ENCODE measurements around the gene ZNF804A.
"Not testable (repeated sequence)": the region's sequence is repeated elsewhere in the genome, so short reads cannot be mapped to it uniquely, and the experiment has no call there.

Gene ZNF804A

GRCh38 chr2:184728411-184728810 lies 130.1 kb downstream of the ZNF804A start:
- DNase-seq = no peak

GRCh38 chr2:184729581-184729980 lies 131.3 kb downstream of the ZNF804A start:
- DNase-seq = no peak

GRCh38 chr2:184730288-184730687 lies 132.0 kb downstream of the ZNF804A start:
- DNase-seq = no peak

GRCh38 chr2:184734338-184734737 lies 136.0 kb downstream of the ZNF804A start:
- DNase-seq = no peak

- no peak for DNase-seq
Measured at GRCh38 chr2:184735611-184736010, 137.3 kb downstream of the ZNF804A start.

- no peak for DNase-seq
Measured at GRCh38 chr2:184743096-184743495, 144.8 kb downstream of the ZNF804A start.

GRCh38 chr2:184756161-184756560 lies 157.8 kb downstream of the ZNF804A start:
- DNase-seq = no peak

- DNase-seq = no peak
Measured at GRCh38 chr2:184756885-184757284, 158.6 kb downstream of the ZNF804A start.

GRCh38 chr2:184759557-184760255 lies 161.4 kb downstream of the ZNF804A start:
- not testable (repeated sequence) for DNase-seq

- DNase-seq = no peak
Measured at GRCh38 chr2:184760931-184761330, 162.6 kb downstream of the ZNF804A start.

- DNase-seq = no peak
Measured at GRCh38 chr2:184765112-184765895, 167.0 kb downstream of the ZNF804A start.

GRCh38 chr2:184767059-184767458 lies 168.7 kb downstream of the ZNF804A start:
- no peak for DNase-seq

GRCh38 chr2:184769023-184769422 lies 170.7 kb downstream of the ZNF804A start:
- DNase-seq = no peak

- no peak for DNase-seq
Measured at GRCh38 chr2:184769686-184770085, 171.4 kb downstream of the ZNF804A start.

- DNase-seq = no peak
Measured at GRCh38 chr2:184779777-184780176, 181.4 kb downstream of the ZNF804A start.

GRCh38 chr2:184780384-184780783 lies 182.1 kb downstream of the ZNF804A start:
- no peak for DNase-seq

- no peak for DNase-seq
Measured at GRCh38 chr2:184780944-184781343, 182.6 kb downstream of the ZNF804A start.

- no peak for DNase-seq
Measured at GRCh38 chr2:184783576-184783975, 185.2 kb downstream of the ZNF804A start.

GRCh38 chr2:184793176-184793575 lies 194.8 kb downstream of the ZNF804A start:
- no peak for DNase-seq

- DNase-seq = no peak
Measured at GRCh38 chr2:184799379-184799778, 201.1 kb downstream of the ZNF804A start.

GRCh38 chr2:184814421-184814820 lies 216.1 kb downstream of the ZNF804A start:
- no peak for DNase-seq

- no peak for DNase-seq
Measured at GRCh38 chr2:184815824-184816223, 217.5 kb downstream of the ZNF804A start.

- no peak for DNase-seq
Measured at GRCh38 chr2:184824597-184824996, 226.3 kb downstream of the ZNF804A start.

- DNase-seq = no peak
Measured at GRCh38 chr2:184830531-184830930, 232.2 kb downstream of the ZNF804A start.

Measured in stimulated activated CD4-positive, alpha-beta T cell treated with anti-CD3 and anti-CD28 coated beads, Interleukin-12 subunit alpha, Interleukin-12 subunit beta, amount 100 ng/mL, for 4 hours (primary cell).